SU-DHL-6 (cell line): Measurements from ENCODE around the gene THAP7.

Source experiments
- CTCF ChIP-seq: fragments of 200-600 bp; sonication (generic); IDR thresholded peaks from one replicate; pipeline ENCODE4 v1.5.1; 2017; ENCODE audit warnings: antibody characterized with exemption, mild to moderate bottlenecking, low read length, moderate library complexity; ENCODE audit not compliant: insufficient read depth, poor library complexity, severe bottlenecking
- EZH2phosphoT487 ChIP-seq: fragments of 200-600 bp; sonication (generic), shearing (Covaris generic); conservative IDR thresholded peaks from 2 replicates; pipeline ENCODE4 v1.6.1; 2018; ENCODE audit warnings: mild to moderate bottlenecking, antibody characterized with exemption, low read length, moderate library complexity, mixed read lengths

GRCh38 chr22:21029486-21030025, 27.6 kb upstream of the THAP7 start:
- TF ChIP-seq CTCF (no peak), EZH2phosphoT487 (no peak)
